DMS 273 (cell line): ENCODE results near the gene NAA16.
"Not testable (repeated sequence)": the region's sequence is repeated elsewhere in the genome, so short reads cannot be mapped to it uniquely, and the experiment has no call there.

Experiments
- DNase-seq: peaks from one replicate; lab custom pipeline; 2025; ENCODE audit not compliant: unreplicated experiment; lab: John Stamatoyannopoulos, UW

Gene NAA16

DNA sequence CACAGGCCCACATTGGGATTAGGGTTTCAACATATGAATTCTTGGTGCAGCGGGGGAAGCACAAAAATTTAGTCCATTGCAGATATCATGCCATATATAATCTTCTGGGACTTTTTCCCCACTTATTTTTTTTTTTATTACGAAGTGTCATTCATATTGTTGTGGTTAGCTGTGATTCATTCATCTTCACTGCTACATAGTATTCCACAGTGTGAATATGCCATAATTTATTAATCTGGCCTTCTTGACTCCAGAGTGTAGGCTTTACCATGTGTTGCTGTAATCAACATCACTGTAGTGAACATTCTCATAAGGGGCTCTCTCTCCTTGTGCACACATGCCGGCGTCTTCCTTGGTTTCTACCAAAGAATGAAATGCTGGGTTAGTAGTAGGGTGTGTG is 92.9 kb downstream of the NAA16 start:
- no peak for DNase-seq

GRCh38 chr13:41405367-41405766 is 94.3 kb downstream of the NAA16 start:
- no peak for DNase-seq

GRCh38 chr13:41407380-41407779 is 96.3 kb downstream of the NAA16 start:
- no peak for DNase-seq

GRCh38 chr13:41408121-41408520 is 97.1 kb downstream of the NAA16 start:
- no peak for DNase-seq

DNA sequence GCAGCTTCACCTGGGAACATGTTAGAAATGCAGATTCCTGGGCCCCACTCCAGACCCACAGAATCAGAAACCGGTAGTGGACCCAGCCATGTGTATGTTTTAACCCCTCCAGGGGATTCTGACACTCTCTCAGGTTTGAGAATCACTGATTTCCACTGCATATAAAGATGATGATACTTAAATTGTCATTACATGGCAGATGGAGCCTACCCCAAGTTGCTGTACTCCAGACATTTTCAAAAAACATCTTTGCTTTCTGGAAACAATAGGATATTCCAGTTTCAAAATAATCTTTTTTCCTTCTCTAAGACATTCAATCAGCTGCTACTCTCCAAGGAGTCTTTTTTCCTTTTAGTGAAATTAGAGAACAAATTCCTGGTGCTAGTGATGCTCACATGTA is 97.7 kb downstream of the NAA16 start:
- no peak for DNase-seq

GRCh38 chr13:41409611-41410010 is 98.5 kb downstream of the NAA16 start:
- no peak for DNase-seq

GRCh38 chr13:41411060-41411459 is 100.0 kb downstream of the NAA16 start:
- DNase-seq, result no peak

DNA sequence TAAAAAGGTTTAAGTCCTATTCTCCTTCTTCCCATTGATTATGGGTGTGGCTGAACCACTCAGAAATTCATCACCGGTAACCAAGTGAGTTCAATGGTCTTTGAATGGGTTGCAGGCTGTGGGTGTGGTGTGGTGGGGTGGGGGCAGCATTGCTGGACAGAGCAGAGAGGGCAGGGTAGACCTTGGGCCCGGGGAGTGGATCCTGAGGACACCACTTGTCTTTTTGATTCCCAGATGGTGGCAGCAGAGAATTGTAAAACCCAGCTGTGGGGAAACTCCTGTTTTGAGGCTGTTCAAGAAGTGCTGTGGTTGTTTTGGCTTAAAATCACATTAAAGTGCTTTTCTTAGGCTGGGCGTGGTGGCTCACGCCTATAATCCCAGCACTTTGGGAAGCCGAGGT is 100.5 kb downstream of the NAA16 start:
- DNase-seq, result peak; percentile 9

- no peak for DNase-seq
These were observed 102.8 kb downstream of the NAA16 start for GRCh38 chr13:41413872-41414271.

DNA sequence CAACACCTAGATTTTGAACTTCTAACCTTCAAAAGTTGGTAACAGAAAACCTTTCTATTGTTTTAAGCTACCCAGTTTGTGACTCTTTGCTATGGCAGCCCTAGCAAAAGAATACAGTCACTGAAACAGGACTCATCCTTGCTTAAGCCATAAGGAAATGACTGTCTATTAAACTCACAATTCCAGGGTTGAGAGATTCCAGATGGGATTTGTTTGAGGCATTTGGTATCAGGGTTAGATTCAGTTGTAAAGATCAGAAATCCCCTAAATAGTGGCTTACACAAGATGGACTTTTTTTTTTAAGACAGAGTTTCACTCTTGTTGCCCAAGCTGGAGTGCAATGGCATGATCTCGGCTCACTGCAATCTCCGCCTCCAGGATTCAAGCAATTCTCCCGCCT is 105.2 kb downstream of the NAA16 start:
- no peak for DNase-seq

- DNase-seq, result no peak
These were observed 107.0 kb downstream of the NAA16 start for GRCh38 chr13:41418027-41418426.

GRCh38 chr13:41418731-41419130 is 107.7 kb downstream of the NAA16 start:
- no peak for DNase-seq

GRCh38 chr13:41419206-41419605 is 108.1 kb downstream of the NAA16 start:
- peak; percentile 10 for DNase-seq

DNA sequence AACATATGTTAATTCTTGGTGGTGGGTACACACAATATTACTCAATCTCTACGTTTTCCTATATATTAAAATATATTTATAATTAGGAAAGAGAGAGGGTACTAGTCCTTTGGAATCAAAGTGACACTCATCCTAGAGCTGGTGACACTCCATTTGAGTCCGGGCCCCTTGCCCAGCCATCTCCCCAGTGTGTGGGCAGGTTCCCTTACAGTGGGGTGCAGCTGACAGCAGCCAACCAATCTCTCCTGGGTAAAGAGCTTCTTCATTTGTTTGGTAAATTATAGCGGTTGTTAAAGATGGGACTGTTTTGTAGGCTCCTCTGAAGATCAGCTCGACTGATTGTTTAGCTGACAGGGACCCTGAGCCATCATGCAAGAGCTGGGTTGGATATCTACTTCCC is 109.1 kb downstream of the NAA16 start:
- DNase-seq, result no peak

DNA sequence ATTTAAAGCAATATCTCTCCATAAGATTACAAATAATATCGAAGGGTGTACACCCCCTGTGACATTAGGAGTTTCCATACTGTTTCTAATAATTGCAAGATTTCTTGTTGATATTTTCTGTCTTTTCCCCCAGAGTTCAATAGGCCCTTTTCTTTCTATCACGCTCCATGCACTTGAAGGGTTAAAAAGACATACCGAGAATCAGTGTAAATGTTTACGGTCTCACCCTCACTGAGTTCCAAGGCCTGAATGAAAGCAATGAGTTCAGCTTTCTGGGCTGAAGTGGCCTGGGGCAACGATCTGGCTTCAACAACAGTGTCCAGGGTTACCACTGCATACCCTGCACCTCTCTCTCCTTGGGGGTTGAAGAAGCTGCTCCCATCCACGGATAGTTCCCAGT is 110.3 kb downstream of the NAA16 start:
- not testable (repeated sequence) for DNase-seq

DNA sequence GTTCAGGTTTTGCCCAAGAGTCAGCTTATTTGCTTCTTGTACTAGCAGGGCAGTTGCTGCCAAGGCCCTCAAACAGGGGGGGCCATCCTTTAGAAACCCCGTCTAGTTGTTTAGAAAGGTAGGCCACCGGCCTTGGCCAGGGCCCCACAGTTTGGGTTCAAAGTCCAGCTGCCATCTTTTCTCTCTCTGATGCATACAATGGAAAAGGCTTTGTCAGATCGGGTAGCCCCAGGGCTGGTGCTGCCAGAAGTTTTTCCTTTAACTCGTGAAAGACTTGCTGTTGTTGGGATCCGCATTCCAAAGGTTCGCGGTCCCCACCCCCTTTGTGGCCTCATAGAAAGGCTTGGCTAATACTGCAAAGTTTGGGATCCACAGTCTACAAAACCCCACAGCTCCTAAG is 110.9 kb downstream of the NAA16 start:
- DNase-seq, result not testable (repeated sequence)

DNA sequence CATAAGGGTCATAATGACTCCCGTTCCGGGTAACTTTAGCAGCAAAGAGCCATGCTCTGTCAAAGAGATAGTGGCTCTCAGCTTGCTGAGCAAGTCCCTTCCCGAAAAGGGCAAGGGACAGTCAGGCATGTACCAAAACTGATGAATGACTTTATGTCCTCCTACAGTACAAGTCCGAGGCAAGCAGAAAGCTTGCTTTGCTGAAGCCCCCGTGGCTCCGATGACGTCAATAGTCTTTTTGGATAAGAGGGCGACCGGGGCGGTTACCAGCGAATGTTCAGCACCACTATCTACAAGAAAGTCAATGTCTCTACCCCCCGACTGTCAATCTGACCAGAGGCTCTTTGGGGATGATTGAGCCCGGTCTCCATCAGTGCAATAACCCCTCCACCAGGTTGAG is 112.2 kb downstream of the NAA16 start:
- DNase-seq, result not testable (repeated sequence)

DNA sequence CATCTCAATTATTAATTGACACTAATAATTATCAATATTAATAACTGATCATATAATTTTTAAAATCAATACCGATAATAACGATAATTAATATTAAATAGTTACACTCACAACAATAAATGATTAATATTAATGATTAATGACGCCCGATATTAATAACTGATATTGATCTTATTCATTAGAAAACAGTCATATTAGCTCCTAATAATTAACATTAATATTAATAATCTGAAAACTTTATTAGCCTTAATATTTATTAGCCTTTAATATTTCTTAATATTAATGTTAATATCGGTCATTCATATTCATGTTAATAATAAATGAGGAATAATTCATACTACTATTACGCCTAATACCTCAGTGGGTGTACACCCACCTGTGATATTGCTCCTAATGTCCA is 113.6 kb downstream of the NAA16 start:
- not testable (repeated sequence) for DNase-seq

GRCh38 chr13:41426047-41426446 is 115.0 kb downstream of the NAA16 start:
- DNase-seq, result no peak
